Right lobe of liver (tissue), 6 donors: ENCODE results near the gene DDX3X. TPM values are rescaled to one million over a fixed set of nuclear protein-coding genes. Genes with fewer than 3 reads are reported as not detected.
"Not testable (repeated sequence)": the region's sequence is repeated elsewhere in the genome, so short reads cannot be mapped to it uniquely, and the experiment has no call there.

Source experiments
- ATAC-seq, 4 donors: fragments of 200-7000 bp; cut with Tn5 transposase; one replicate each; pipeline ENCODE4 v1.9.1; 2020; ENCODE audit warnings: mild to moderate bottlenecking in 4 of 4, moderate library complexity in 4 of 4
- DNase-seq, 3 donors: peaks; one replicate each; pipeline ENCODE4 v3.0.0-alpha.2; 2020
- H3K27ac ChIP-seq, 3 donors: fragments of 200-600 bp; one replicate each; pipeline ENCODE4 v1.8.0; 2022
- H3K27me3 ChIP-seq, 2 donors: fragments of 200-600 bp; one replicate each; pipeline ENCODE4 v1.8.0; 2022
- H3K36me3 ChIP-seq, 4 donors: fragments of 200-600 bp; sonication (generic) in 1 of 4; one replicate each; pipeline versions ENCODE4 v1.5.1 to v1.8.0; 2017 to 2022; ENCODE audit warnings: control low read depth in 1 of 4
- H3K4me1 ChIP-seq, 4 donors: fragments of 200-600 bp; sonication (generic) in 1 of 4; one replicate each; pipeline versions ENCODE4 v1.5.1 to v1.8.0; 2017 to 2022; ENCODE audit warnings: control low read depth in 1 of 4
- H3K4me3 ChIP-seq, 3 donors: fragments of 200-600 bp; one replicate each; pipeline ENCODE4 v1.8.0; 2022
- H3K9me3 ChIP-seq, 4 donors: fragments of 200-600 bp; sonication (generic) in 1 of 4; one replicate each; pipeline versions ENCODE4 v1.5.1 to v1.8.0; 2017 to 2022; ENCODE audit warnings: control low read depth in 1 of 4
- CTCF ChIP-seq, 4 donors: fragments of 200-600 bp in 3 of 4; fragments of 450-650 bp in 1 of 4; IDR thresholded peaks; one replicate each; pipeline versions ENCODE4 v1.5.1 to v1.8.0; 2016 to 2022; ENCODE audit warnings: antibody characterized with exemption in 4 of 4, mild to moderate bottlenecking in 2 of 4
- POLR2A ChIP-seq: fragments of 450-650 bp; IDR thresholded peaks from one replicate; pipeline ENCODE4 v1.6.1; 2017; ENCODE audit warnings: antibody characterized with exemption, mild to moderate bottlenecking
- WGBS: methylation state at CpG from one replicate; pipeline ENCODE4 v1.1.6; 2018; ENCODE audit warnings: low coverage, low lambda C conversion rate; ENCODE audit not compliant: insufficient coverage; ENCODE audit errors: missing lambda C conversion rate; 5-methylcytosine and 5-hydroxymethylcytosine counted together
- intact Hi-C, 2 donors: fragments of 100-400 bp; cut with DNase I; formaldehyde crosslinking; loops; one replicate each; pipeline versions ENCODE4 v1.11.2 to v1.14.1; 2022
- total RNA-seq, 6 experiments: library from RNA; depleted of rRNA in 2 of 6; stranded (reverse); fragments of >200 nt in 2 of 6; fragmentation: NEBNext Ultra II Directional in 3 of 6; extraction: Animal tissue kit (Norgen Biotek cat#: 25700) in 3 of 6; gene quantifications; one replicate each; pipeline versions ENCODE4 v1.1.0 to v1.2.4, GENCODE V29; 2016 to 2023
- donor health status: DM: no; HTN: yes; CAD: no.
- donor health status: DM: no; HTN: no; CAD: no.
- donor health status: DM: no; HTN: no; CAD: no.
- donor health status: DM: no; HTN: yes; CAD: no.
- donor health status: DM: no; HTN: yes; CAD: no.

The DDX3X gene
- total RNA-seq, 6 experiments from 2014 or later = 85.1 to 210 (median 138) TPM

GRCh38 chrX:41313419-41313818 is 20.5 kb upstream of the DDX3X start:
- no peaks in the 10 kb centered on the region for H3K36me3 ChIP-seq
- H3K4me3 ChIP-seq = no peak overlapping the region
- H3K27me3 ChIP-seq = no peaks in the 10 kb centered on the region
- no peak for DNase-seq
- H3K4me1 ChIP-seq = no peaks in the 10 kb centered on the region
- H3K27ac ChIP-seq = no peak overlapping the region
- intact Hi-C loops = no loop called here
- 93% methylated on average over 5 of the region's 5 CpGs for WGBS
- TF ChIP-seq CTCF (IDR thresholded peaks at IDR 0.05) (no peak), POLR2A (no peak)
- no peaks in the 10 kb centered on the region for H3K9me3 ChIP-seq
- ATAC-seq = no peak

DNA sequence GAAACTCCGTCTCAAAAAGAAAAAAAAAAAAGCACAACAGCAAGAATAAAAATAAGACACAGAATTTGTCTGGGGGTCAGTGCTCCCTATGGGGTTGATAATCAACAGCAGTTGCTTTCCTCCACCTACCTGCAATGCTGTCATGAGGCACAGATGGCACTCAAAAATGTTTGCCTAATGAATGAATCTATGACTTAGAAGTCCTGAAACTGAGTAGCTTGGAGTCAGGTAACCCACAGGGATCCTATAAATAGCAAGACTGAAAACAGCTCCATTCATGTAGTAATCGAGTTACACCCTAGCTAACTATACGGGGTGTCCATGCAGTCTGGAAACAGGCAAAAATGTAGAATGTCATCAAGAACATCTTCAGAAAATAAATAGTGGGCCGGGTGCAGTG is 19.8 kb upstream of the DDX3X start:
- WGBS = 87% methylated on average over 4 of the region's 4 CpGs
- intact Hi-C loops = no loop called here
- ATAC-seq = no peak

DNA sequence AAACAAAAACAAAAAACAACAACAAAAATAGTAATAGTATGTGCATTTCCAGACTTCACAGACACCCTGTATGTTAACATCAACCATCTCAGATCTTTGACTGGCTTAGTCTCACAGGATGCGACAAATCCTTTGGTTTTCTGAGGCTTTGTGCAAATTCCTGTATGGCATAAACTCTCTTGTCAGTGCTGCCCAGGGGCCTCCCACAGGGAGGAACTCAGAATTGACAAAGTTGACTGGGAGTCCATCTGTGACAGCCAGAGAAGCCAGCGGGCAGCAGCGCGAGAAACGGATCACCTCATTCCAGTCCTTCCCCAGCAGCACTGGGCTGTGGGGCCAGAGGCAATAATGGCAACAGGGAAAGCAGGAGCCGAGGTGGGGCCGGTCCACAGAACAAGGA is 19.1 kb upstream of the DDX3X start:
- TF ChIP-seq POLR2A = no peak
- no peak for TF ChIP-seq CTCF (IDR thresholded peaks at IDR 0.05)
- H3K9me3 ChIP-seq = no peaks in the 10 kb centered on the region
- H3K36me3 ChIP-seq = no peaks in the 10 kb centered on the region
- DNase-seq = no peak
- H3K4me1 ChIP-seq = no peaks in the 10 kb centered on the region
- no peak overlapping the region for H3K4me3 ChIP-seq
- intact Hi-C loops = no loop called here
- ATAC-seq = no peak
- no peaks in the 10 kb centered on the region for H3K27me3 ChIP-seq
- 96% methylated on average over 4 of the region's 7 CpGs for WGBS
- no peak overlapping the region for H3K27ac ChIP-seq

More for the DNA sequence above, 19.8 kb upstream of the DDX3X start:
- Histone ChIP-seq H3K4me1 (no peaks in the 10 kb centered on the region), H3K36me3 (no peaks in the 10 kb centered on the region), H3K27me3 (no peaks in the 10 kb centered on the region), H3K9me3 (no peaks in the 10 kb centered on the region), H3K4me3 (no peak overlapping the region), H3K27ac (no peak overlapping the region)
- TF ChIP-seq POLR2A = no peak
- no peak for TF ChIP-seq CTCF (IDR thresholded peaks at IDR 0.05)
- no peak for DNase-seq

DNA sequence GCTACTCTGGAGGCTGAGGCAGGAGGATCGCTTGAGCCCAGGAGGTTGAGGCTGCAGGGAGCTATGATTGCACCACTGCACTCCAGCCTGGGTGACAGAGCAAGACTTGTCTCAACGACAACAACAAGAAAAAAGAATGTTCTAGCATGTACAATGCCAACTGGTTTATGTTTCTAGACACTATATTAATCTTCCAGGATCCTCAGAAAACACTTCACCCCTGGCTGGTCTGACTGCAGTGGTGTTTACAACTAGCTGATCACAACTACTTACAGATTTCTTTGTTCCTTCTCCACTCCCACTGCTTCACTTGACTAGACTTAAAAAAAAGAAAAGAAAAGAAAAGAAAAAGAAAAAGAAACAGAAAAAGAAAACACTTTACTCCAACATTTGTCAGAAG is 17.7 kb upstream of the DDX3X start:
- H3K4me1 ChIP-seq, DNase-seq, H3K36me3 ChIP-seq, H3K27me3 ChIP-seq, H3K4me3 ChIP-seq, H3K27ac ChIP-seq, intact Hi-C loops, ATAC-seq, H3K9me3 ChIP-seq: not testable (repeated sequence)
- WGBS = 50% methylated on average over 1 of the region's 2 CpGs

- no peak overlapping the region for H3K4me3 ChIP-seq
- no peaks in the 10 kb centered on the region for H3K9me3 ChIP-seq
- no peak for DNase-seq
- 53% methylated on average over 6 of the region's 6 CpGs for WGBS
- no peaks in the 10 kb centered on the region for H3K4me1 ChIP-seq
- TF ChIP-seq POLR2A (no peak), CTCF (IDR thresholded peaks at IDR 0.05) (no peak)
- H3K27ac ChIP-seq = no peak overlapping the region
- ATAC-seq = peak in 1 of 4 donors; percentile 55
- H3K36me3 ChIP-seq = no peaks in the 10 kb centered on the region
- no peaks in the 10 kb centered on the region for H3K27me3 ChIP-seq
- intact Hi-C loops = no loop called here
These were observed 16.3 kb upstream of the DDX3X start for GRCh38 chrX:41317477-41318208.
